Endometrium (tissue), 2 donors: ENCODE data around the gene ZNF573.
A peak's percentile ranks its signal among the peaks of the same experiment; 100 is the strongest.

Experiments
- FAIRE-seq: peaks from 2 replicates; lab custom pipeline; 2012; peaks lifted over from hg19 to GRCh38; lab: Jason Lieb, UNC
- donor health status: control.
- donor health status: control.

Gene ZNF573

GRCh38 chr19:37695144-37695899 lies 84.1 kb downstream of the ZNF573 start:
- FAIRE-seq = no peak

- no peak for FAIRE-seq
These were observed 86.3 kb downstream of the ZNF573 start for GRCh38 chr19:37692956-37693620.

GRCh38 chr19:37691881-37692504 lies 87.4 kb downstream of the ZNF573 start:
- peak; percentile 23 for FAIRE-seq
